SK-N-SH treated with all-trans-retinoic acid at 6 μM for 48 hours (cell line): ENCODE data around the gene CAPN12.

Experiments
- CSRNP3 ChIP-seq: fragments of 250-450 bp; sonication (Bioruptor Pico); IDR thresholded peaks from 2 replicates; pipeline ENCODE4 v1.5.1; 2021; ENCODE audit warnings: mild to moderate bottlenecking, moderate library complexity
- GLIS3 ChIP-seq: fragments of 250-450 bp; sonication (Bioruptor Pico); IDR thresholded peaks from 2 replicates; pipeline ENCODE4 v1.5.0; 2020; ENCODE audit warnings: mild to moderate bottlenecking, moderate library complexity
- PPARA ChIP-seq: fragments of 250-450 bp; sonication (Bioruptor Pico); IDR thresholded peaks from 2 replicates; pipeline ENCODE4 v1.5.0; 2020; ENCODE audit warnings: mild to moderate bottlenecking, borderline replicate concordance
- RARB ChIP-seq: fragments of 250-450 bp; sonication (Bioruptor Pico); IDR thresholded peaks from 2 replicates; pipeline ENCODE4 v1.8.0; 2021; ENCODE audit warnings: mild to moderate bottlenecking, moderate library complexity

GRCh38 chr19:38713227-38713649, 31.0 kb downstream of the CAPN12 start:
- TF ChIP-seq PPARA (CRISPR knock-in tag) (no peak), CSRNP3 (CRISPR knock-in tag) (no peak), GLIS3 (CRISPR knock-in tag) (no peak), RARB (CRISPR knock-in tag) (no peak)
